Measurements from ENCODE around the gene FAM110D. TPM values are rescaled to one million over a fixed set of nuclear protein-coding genes. Genes with fewer than 3 reads are reported as not detected.

FAM110D gene
- polyA plus RNA-seq, 1 of the 3 experiments (the other 2 are of a cell fraction), result 0.64 TPM

DNA sequence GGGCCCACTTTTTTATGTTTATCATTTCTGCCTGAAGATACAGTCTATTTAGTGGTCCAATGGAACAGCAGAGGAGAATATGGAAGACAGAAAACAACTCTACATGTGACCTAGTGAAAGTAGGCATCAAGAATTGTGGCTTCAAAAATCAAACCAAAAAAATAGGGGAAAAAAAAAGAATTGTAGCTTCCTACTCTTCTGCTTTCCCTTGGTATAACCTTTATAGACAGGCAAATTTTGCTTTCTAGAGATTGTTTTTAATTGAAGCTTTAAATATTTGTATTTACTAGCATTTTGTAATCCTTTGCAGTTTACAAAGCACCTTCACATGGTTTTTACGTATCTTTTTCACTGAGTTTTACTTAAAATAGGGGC, 32.9 kb upstream of the FAM110D start:
- H3K4me3 ChIP-seq (ENCODE audit: low read depth in 2 of 2, low read length in 1 of 2), result no peak overlapping the region
- 95% methylated on average over 1 of the region's 1 CpG for WGBS (ENCODE audit: low lambda C conversion rate)
- ChIA-PET CTCF (interaction anchor here (0.7 to 11.3 kb wide), 5 partner anchors 11 to 31 kb away, joined by 3 to 91 read pairs (median 4); no protein-coding TSS in a partner anchor), POLR2A (no interaction called here)
- no peaks in the 10 kb centered on the region; the same call in 1 of the 2 replicates for H4K20me1 ChIP-seq (ENCODE audit: insufficient read depth)
- H3K9me3 ChIP-seq, result no peaks in the 10 kb centered on the region
- H3K4me1 ChIP-seq (ENCODE audit: control insufficient read depth in 1 of 2, insufficient read depth in 2 of 2, low read depth in 1 of 2, low read length in 1 of 2), result peaks cover 7 to 8% of the 10 kb centered on the region in 2 experiments; a peak in 3 of 4 replicates
- peaks cover 8% of the 10 kb centered on the region; the same call in 1 of the 2 replicates for H3K79me2 ChIP-seq (ENCODE audit: insufficient read depth)
- peaks cover 20% of the 10 kb centered on the region for H3F3A ChIP-seq (replicated peaks; ENCODE audit: insufficient read depth)
- no peak overlapping the region for H3K27ac ChIP-seq (ENCODE audit: low read depth in 2 of 2, low read length in 1 of 2)
- no peak overlapping the region; the same call in 1 of the 2 replicates for H2AFZ ChIP-seq (ENCODE audit: low read depth)
- no peak overlapping the region for H3K4me2 ChIP-seq
- no peaks in the 10 kb centered on the region for H3K9me2 ChIP-seq
- H3K27me3 ChIP-seq (ENCODE audit: insufficient read depth), result no peaks in the 10 kb centered on the region
- H3K9ac ChIP-seq, result no peak overlapping the region
- DNase-seq, result no peak
- H3K36me3 ChIP-seq (replicated peaks in 1 of 2; ENCODE audit: control insufficient read depth in 1 of 2, insufficient read depth in 2 of 2, low read length in 1 of 2), result peaks cover 11 to 13% of the 10 kb centered on the region in 2 experiments
- TF ChIP-seq SIN3A (IDR thresholded peaks at IDR 0.05; ENCODE audit: borderline replicate concordance, low read depth, low read length) (no peak), MEF2A (IDR thresholded peaks at IDR 0.05; ENCODE audit: borderline replicate concordance, low read depth) (no peak), EZH2phosphoT487 (IDR thresholded peaks at IDR 0.05; ENCODE audit: borderline replicate concordance, low read depth) (no peak), RFX5 (IDR thresholded peaks at IDR 0.05; ENCODE audit: low read length) (no peak), TCF12 (IDR thresholded peaks at IDR 0.05) (no peak), NFIC (IDR thresholded peaks at IDR 0.05; ENCODE audit: borderline replicate concordance) (no peak), RAD21 (IDR thresholded peaks at IDR 0.05; ENCODE audit: low read length) (no peak), NRF1 (IDR thresholded peaks at IDR 0.05; ENCODE audit: low read depth, low read length) (no peak), JUND (IDR thresholded peaks at IDR 0.05) (no peak)
- TF ChIP-seq, protein P1, sequence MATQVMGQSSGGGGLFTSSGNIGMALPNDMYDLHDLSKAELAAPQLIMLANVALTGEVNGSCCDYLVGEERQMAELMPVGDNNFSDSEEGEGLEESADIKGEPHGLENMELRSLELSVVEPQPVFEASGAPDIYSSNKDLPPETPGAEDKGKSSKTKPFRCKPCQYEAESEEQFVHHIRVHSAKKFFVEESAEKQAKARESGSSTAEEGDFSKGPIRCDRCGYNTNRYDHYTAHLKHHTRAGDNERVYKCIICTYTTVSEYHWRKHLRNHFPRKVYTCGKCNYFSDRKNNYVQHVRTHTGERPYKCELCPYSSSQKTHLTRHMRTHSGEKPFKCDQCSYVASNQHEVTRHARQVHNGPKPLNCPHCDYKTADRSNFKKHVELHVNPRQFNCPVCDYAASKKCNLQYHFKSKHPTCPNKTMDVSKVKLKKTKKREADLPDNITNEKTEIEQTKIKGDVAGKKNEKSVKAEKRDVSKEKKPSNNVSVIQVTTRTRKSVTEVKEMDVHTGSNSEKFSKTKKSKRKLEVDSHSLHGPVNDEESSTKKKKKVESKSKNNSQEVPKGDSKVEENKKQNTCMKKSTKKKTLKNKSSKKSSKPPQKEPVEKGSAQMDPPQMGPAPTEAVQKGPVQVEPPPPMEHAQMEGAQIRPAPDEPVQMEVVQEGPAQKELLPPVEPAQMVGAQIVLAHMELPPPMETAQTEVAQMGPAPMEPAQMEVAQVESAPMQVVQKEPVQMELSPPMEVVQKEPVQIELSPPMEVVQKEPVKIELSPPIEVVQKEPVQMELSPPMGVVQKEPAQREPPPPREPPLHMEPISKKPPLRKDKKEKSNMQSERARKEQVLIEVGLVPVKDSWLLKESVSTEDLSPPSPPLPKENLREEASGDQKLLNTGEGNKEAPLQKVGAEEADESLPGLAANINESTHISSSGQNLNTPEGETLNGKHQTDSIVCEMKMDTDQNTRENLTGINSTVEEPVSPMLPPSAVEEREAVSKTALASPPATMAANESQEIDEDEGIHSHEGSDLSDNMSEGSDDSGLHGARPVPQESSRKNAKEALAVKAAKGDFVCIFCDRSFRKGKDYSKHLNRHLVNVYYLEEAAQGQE (IDR thresholded peaks at IDR 0.05; ENCODE audit: low read depth, low read length), result no peak
- TF ChIP-seq, protein P2, sequence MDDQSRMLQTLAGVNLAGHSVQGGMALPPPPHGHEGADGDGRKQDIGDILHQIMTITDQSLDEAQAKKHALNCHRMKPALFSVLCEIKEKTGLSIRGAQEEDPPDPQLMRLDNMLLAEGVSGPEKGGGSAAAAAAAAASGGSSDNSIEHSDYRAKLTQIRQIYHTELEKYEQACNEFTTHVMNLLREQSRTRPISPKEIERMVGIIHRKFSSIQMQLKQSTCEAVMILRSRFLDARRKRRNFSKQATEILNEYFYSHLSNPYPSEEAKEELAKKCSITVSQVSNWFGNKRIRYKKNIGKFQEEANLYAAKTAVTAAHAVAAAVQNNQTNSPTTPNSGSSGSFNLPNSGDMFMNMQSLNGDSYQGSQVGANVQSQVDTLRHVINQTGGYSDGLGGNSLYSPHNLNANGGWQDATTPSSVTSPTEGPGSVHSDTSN (IDR thresholded peaks at IDR 0.05), result no peak

DNA sequence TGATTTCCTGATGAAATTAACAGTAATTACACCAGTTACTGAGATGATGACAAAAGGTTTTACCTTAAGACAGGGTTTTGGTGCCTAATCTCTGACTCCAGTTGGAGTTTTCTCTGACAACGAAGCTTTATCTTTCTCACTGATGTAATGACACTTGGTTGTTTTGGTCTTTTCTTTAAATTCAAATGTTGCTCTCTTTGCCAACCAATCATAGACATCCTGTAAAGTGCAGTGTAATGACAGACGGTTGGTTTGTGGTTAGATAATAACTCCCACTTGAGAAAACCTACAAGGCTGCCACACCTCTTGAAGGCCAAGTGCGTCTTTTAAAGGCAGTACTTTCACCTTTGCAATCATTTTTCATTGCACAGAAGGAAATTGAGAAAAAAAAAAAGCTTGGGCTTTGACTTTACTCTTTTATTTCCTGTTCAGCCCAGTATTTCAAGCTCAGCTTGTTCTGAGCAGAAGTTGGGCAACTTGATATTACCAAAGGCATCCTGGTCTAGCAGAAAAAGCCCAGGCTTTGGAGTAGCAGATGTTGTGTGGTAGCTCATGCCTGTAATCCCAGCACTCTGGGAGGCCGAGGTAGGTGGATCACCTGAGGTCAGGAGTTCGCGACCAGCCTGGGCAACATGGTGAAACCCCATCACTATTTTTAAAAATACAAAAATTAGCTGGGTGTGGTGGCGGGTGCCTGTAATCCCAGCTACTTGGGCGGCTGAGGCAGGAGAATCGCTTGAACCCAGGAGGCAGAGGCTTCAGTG, 32.4 kb upstream of the FAM110D start:
- DNase-seq, result no peak
- H3F3A ChIP-seq (replicated peaks; ENCODE audit: insufficient read depth), result peaks cover 17% of the 10 kb centered on the region
- no peak overlapping the region for H3K27ac ChIP-seq (ENCODE audit: low read depth in 2 of 2, low read length in 1 of 2)
- no peak overlapping the region for H3K4me3 ChIP-seq (ENCODE audit: low read depth in 2 of 2, low read length in 1 of 2)
- no peak overlapping the region for H3K4me2 ChIP-seq
- WGBS (ENCODE audit: low lambda C conversion rate), result 88% methylated on average over 9 of the region's 9 CpGs
- CTCF ChIA-PET, result interaction anchor here (0.7 to 11.3 kb wide), 7 partner anchors 11 to 36 kb away, joined by 3 to 91 read pairs (median 4); no protein-coding TSS in a partner anchor
- H3K9me3 ChIP-seq, result no peaks in the 10 kb centered on the region
- TF ChIP-seq MEF2A (IDR thresholded peaks at IDR 0.05; ENCODE audit: borderline replicate concordance, low read depth) (no peak), FOSL2 (IDR thresholded peaks at IDR 0.05; ENCODE audit: borderline replicate concordance, low read depth) (no peak), FOXM1 (IDR thresholded peaks at IDR 0.05; ENCODE audit: low read depth) (peak; percentile 35; the same call in 1 of the 2 replicates), RXRA (IDR thresholded peaks at IDR 0.05; ENCODE audit: borderline replicate concordance, low read depth) (no peak), MXI1 (IDR thresholded peaks at IDR 0.05; ENCODE audit: low read depth, low read length) (no peak), GATA2 (CRISPR knock-in tag; IDR thresholded peaks at IDR 0.05) (no peak)
- H2AFZ ChIP-seq (ENCODE audit: low read depth), result no peak overlapping the region; the same call in 1 of the 2 replicates
- no peak overlapping the region for H3K9ac ChIP-seq
- no peaks in the 10 kb centered on the region for H3K9me2 ChIP-seq
- H4K20me1 ChIP-seq (ENCODE audit: insufficient read depth), result no peaks in the 10 kb centered on the region; the same call in 1 of the 2 replicates
- H3K79me2 ChIP-seq (ENCODE audit: insufficient read depth), result peaks cover 8% of the 10 kb centered on the region; the same call in 1 of the 2 replicates
- peaks cover 10 to 11% of the 10 kb centered on the region in 2 experiments for H3K36me3 ChIP-seq (replicated peaks in 1 of 2; ENCODE audit: control insufficient read depth in 1 of 2, insufficient read depth in 2 of 2, low read length in 1 of 2)
- peaks cover 4 to 8% of the 10 kb centered on the region in 2 experiments; a peak in 3 of 4 replicates for H3K4me1 ChIP-seq (ENCODE audit: control insufficient read depth in 1 of 2, insufficient read depth in 2 of 2, low read depth in 1 of 2, low read length in 1 of 2)
- H3K27me3 ChIP-seq (ENCODE audit: insufficient read depth), result no peaks in the 10 kb centered on the region
- POLR2A ChIA-PET, result interaction anchor here (1.0 kb wide), 1 partner anchor 11 kb away, joined by 3 read pairs; no protein-coding TSS in a partner anchor
